Right lobe of liver (tissue), 4 donors: ENCODE results near the gene BCL2A1.

Source experiments
- POLR2A ChIP-seq: fragments of 450-650 bp; IDR thresholded peaks from one replicate; pipeline ENCODE4 v1.6.1; 2017; ENCODE audit warnings: antibody characterized with exemption, mild to moderate bottlenecking
- TF ChIP-seq, protein P1 (sequence below), 4 donors: fragments of 200-600 bp in 3 of 4; fragments of 450-650 bp in 1 of 4; IDR thresholded peaks; one replicate each; pipeline versions ENCODE4 v1.5.1 to v1.8.0; 2016 to 2022; ENCODE audit warnings: antibody characterized with exemption in 4 of 4, mild to moderate bottlenecking in 2 of 4
- donor health status: DM: no; HTN: no; CAD: no.
- donor health status: DM: no; HTN: no; CAD: no.
- donor health status: DM: no; HTN: yes; CAD: no.

- TF ChIP-seq, protein P1, sequence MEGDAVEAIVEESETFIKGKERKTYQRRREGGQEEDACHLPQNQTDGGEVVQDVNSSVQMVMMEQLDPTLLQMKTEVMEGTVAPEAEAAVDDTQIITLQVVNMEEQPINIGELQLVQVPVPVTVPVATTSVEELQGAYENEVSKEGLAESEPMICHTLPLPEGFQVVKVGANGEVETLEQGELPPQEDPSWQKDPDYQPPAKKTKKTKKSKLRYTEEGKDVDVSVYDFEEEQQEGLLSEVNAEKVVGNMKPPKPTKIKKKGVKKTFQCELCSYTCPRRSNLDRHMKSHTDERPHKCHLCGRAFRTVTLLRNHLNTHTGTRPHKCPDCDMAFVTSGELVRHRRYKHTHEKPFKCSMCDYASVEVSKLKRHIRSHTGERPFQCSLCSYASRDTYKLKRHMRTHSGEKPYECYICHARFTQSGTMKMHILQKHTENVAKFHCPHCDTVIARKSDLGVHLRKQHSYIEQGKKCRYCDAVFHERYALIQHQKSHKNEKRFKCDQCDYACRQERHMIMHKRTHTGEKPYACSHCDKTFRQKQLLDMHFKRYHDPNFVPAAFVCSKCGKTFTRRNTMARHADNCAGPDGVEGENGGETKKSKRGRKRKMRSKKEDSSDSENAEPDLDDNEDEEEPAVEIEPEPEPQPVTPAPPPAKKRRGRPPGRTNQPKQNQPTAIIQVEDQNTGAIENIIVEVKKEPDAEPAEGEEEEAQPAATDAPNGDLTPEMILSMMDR (IDR thresholded peaks at IDR 0.05) = no peak
- no peak for TF ChIP-seq POLR2A
These were observed 52.7 kb downstream of the BCL2A1 start for GRCh38 chr15:79918278-79918677.
